Activated CD4-positive, alpha-beta T cell treated with anti-CD3 and anti-CD28 coated beads, Interleukin-2, Interleukin-4, amounts not matched to agents 100 ng/mL and 50 ng/mL, durations not matched to agents 16 hours and 8 hours (primary cell): ENCODE results near the gene OR2A2.

ENCODE experiments used
- DNase-seq: peaks from one replicate; pipeline ENCODE4 v3.0.0-alpha.2; 2020; ENCODE audit warnings: low spot score

The OR2A2 gene

DNA sequence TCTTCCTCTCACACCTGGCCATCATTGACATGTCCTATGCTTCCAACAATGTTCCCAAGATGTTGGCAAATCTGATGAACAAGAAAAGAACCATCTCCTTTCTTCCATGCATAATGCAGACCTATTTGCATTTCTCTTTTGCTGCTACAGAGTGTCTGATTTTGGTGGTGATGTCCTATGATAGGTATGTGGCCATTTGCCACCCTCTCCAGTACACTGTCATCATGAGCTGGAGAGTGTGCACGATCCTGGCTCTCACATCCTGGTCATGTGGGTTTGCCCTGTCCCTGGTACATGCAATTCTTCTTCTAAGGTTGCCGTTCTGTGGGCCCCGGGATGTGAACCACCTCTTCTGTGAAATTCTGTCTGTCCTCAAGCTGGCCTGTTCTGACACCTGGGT lies 32.8 kb downstream of the OR2A2 start:
- DNase-seq, result no peak

DNA sequence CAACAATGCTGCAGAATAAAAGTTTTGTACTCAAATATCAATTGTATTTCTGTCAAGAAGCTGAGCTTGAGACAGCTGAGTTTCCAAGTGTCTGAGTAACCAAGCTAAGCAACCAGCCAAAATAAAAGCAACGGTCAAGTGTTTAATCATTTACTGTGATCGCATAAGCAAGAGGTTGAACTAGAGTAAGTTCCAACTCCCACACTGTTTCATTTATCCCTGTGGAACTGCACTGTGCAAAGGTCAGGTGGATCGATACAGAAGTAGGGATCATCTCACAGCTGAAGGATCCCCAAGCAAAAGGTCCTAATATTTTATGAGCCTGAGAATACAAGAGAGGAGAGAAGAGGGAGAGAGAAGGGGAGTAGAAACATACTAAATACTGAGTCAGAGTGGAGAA lies 35.0 kb downstream of the OR2A2 start:
- no peak for DNase-seq

GRCh38 chr7:144148224-144148827 lies 38.9 kb downstream of the OR2A2 start:
- no peak for DNase-seq

GRCh38 chr7:144158861-144159260 lies 49.5 kb downstream of the OR2A2 start:
- DNase-seq, result no peak
